Neural progenitor cell (in vitro differentiated cells): Measurements from ENCODE around the gene CHRNA1. TPM values are rescaled to one million over a fixed set of nuclear protein-coding genes. Genes with fewer than 3 reads are reported as not detected.

Experiments used
- DNase-seq: peaks from one replicate; pipeline ENCODE4 v3.0.0-alpha.2; 2016; ENCODE audit warnings: low spot score
- H2AFZ ChIP-seq: fragments of 200-600 bp; sonication (generic); replicated peaks from 2 replicates; pipeline ENCODE4 v1.6.1; 2016; ENCODE audit warnings: antibody characterized with exemption
- H3F3A ChIP-seq: fragments of 200-600 bp; sonication (generic); 2 replicates; pipeline ENCODE4 v1.6.1; 2016; ENCODE audit warnings: antibody characterized with exemption, low read depth
- H3K27ac ChIP-seq: fragments of 200-600 bp; sonication (generic); 2 replicates; pipeline ENCODE4 v1.5.1; 2016; ENCODE audit warnings: mild to moderate bottlenecking
- H3K27me3 ChIP-seq: fragments of 200-600 bp; sonication (generic); 2 replicates; pipeline ENCODE4 v1.6.1; 2016; ENCODE audit warnings: mild to moderate bottlenecking, moderate library complexity
- H3K36me3 ChIP-seq: fragments of 200-600 bp; sonication (generic); 2 replicates; pipeline ENCODE4 v1.5.1; 2016
- H3K4me1 ChIP-seq: fragments of 200-600 bp; sonication (generic); 2 replicates; pipeline ENCODE4 v1.6.1; 2016; ENCODE audit warnings: mixed run types
- H3K4me2 ChIP-seq: fragments of 200-600 bp; sonication (generic); 2 replicates; pipeline ENCODE4 v1.6.1; 2016
- H3K4me3 ChIP-seq: fragments of 200-600 bp; sonication (generic); 2 replicates; pipeline ENCODE4 v1.5.1; 2016
- H3K79me2 ChIP-seq: fragments of 200-600 bp; sonication (generic); 2 replicates; pipeline ENCODE4 v1.6.1; 2016; ENCODE audit warnings: low read depth
- H3K9ac ChIP-seq: fragments of 200-600 bp; sonication (generic); 2 replicates; pipeline ENCODE4 v1.6.1; 2016
- H3K9me3 ChIP-seq: fragments of 200-600 bp; sonication (generic); 2 replicates; pipeline ENCODE4 v1.5.1; 2016; ENCODE audit warnings: low read depth
- H4K20me1 ChIP-seq: fragments of 200-600 bp; sonication (generic); 2 replicates; pipeline ENCODE4 v1.6.1; 2016; ENCODE audit warnings: low read depth
- H3K27ac Mint-ChIP-seq: 3 replicates; pipeline ENCODE4 v1.8.0; 2021; ENCODE audit warnings: mixed read lengths
- H3K27me3 Mint-ChIP-seq: 2 replicates; pipeline ENCODE4 v1.8.0; 2022; ENCODE audit warnings: low read depth, mild to moderate bottlenecking, inconsistent platforms, moderate library complexity, mixed read lengths; ENCODE audit not compliant: insufficient read depth
- H3K36me3 Mint-ChIP-seq: 3 replicates; pipeline ENCODE4 v1.8.0; 2021; ENCODE audit warnings: mixed read lengths
- H3K4me1 Mint-ChIP-seq: 3 replicates; pipeline ENCODE4 v1.8.0; 2021; ENCODE audit warnings: mixed read lengths
- H3K4me3 Mint-ChIP-seq: 3 replicates; pipeline ENCODE4 v1.8.0; 2021; ENCODE audit warnings: mild to moderate bottlenecking, moderate library complexity, mixed read lengths
- H3K9me3 Mint-ChIP-seq: 3 replicates; pipeline ENCODE4 v1.8.0; 2020; ENCODE audit warnings: mixed read lengths
- CTCF ChIP-seq: fragments of 200-600 bp; sonication (generic); IDR thresholded peaks from 2 replicates; pipeline ENCODE4 v1.5.1; 2017; ENCODE audit warnings: antibody characterized with exemption, mild to moderate bottlenecking
- EZH2 ChIP-seq: fragments of 200-600 bp; sonication (generic); IDR thresholded peaks from 2 replicates; pipeline ENCODE4 v1.6.1; 2017; ENCODE audit warnings: antibody characterized with exemption, mild to moderate bottlenecking, moderate library complexity
- EZH2phosphoT487 ChIP-seq: fragments of 200-600 bp; sonication (generic); IDR thresholded peaks from 2 replicates; pipeline ENCODE4 v1.6.1; 2017; ENCODE audit warnings: antibody characterized with exemption
- total RNA-seq: library from RNA; depleted of rRNA; stranded (reverse); fragments of >200 nt; gene quantifications from 2 replicates; pipeline ENCODE4 v1.2.3, GENCODE V29; 2015; ENCODE audit warnings: low replicate concordance

The CHRNA1 gene
- total RNA-seq, 1 donor from 2014 or later: 0.11 TPM

- Histone ChIP-seq H3K4me1 (peaks cover 22% of the 10 kb centered on the region), H3K4me3 (no peak overlapping the region), H3F3A (peaks cover 35% of the 10 kb centered on the region), H2AFZ (no peak overlapping the region), H3K9me3 (no peaks in the 10 kb centered on the region), H3K36me3 (peaks cover 7% of the 10 kb centered on the region), H3K27ac (no peak overlapping the region), H3K79me2 (no peaks in the 10 kb centered on the region), H3K27me3 (no peaks in the 10 kb centered on the region), H4K20me1 (no peaks in the 10 kb centered on the region), H3K9ac (no peak overlapping the region), H3K4me2 (no peak overlapping the region)
- Mint-ChIP-seq H3K27ac (no peak overlapping the region), H3K4me1 (peaks cover 10% of the 10 kb centered on the region), H3K4me3 (no peak overlapping the region), H3K36me3 (peaks cover 34% of the 10 kb centered on the region), H3K9me3 (no peaks in the 10 kb centered on the region), H3K27me3 (peaks cover 2% of the 10 kb centered on the region)
- TF ChIP-seq CTCF (no peak), EZH2phosphoT487 (no peak), EZH2 (no peak)
- no peak for DNase-seq
These were observed 34.5 kb upstream of the CHRNA1 start for GRCh38 chr2:174798801-174799200.

- Histone ChIP-seq H3K27me3 (no peaks in the 10 kb centered on the region), H3K4me2 (no peak overlapping the region), H4K20me1 (no peaks in the 10 kb centered on the region), H3K79me2 (no peaks in the 10 kb centered on the region), H3K4me1 (peaks cover 23% of the 10 kb centered on the region), H2AFZ (no peak overlapping the region), H3K36me3 (peaks cover 7% of the 10 kb centered on the region), H3K4me3 (no peak overlapping the region), H3K9ac (no peak overlapping the region), H3K9me3 (no peaks in the 10 kb centered on the region), H3K27ac (no peak overlapping the region), H3F3A (peaks cover 35% of the 10 kb centered on the region)
- DNase-seq: no peak
- no peaks in the 10 kb centered on the region for H3K9me3 Mint-ChIP-seq
- peaks cover 2% of the 10 kb centered on the region for H3K27me3 Mint-ChIP-seq
- H3K4me3 Mint-ChIP-seq: no peak overlapping the region
- no peak overlapping the region for H3K27ac Mint-ChIP-seq
- H3K4me1 Mint-ChIP-seq: peaks cover 10% of the 10 kb centered on the region
- TF ChIP-seq CTCF (no peak), EZH2 (no peak)
- peaks cover 34% of the 10 kb centered on the region for H3K36me3 Mint-ChIP-seq
These were observed 33.6 kb upstream of the CHRNA1 start for GRCh38 chr2:174797781-174798276.

GRCh38 chr2:174796319-174796771 lies 32.1 kb upstream of the CHRNA1 start:
- no peak overlapping the region for H3K27ac Mint-ChIP-seq
- peak overlapping the region; percentile 64 for H3K4me2 ChIP-seq

More at GRCh38 chr2:174796319-174796771, 32.1 kb upstream of the CHRNA1 start:
- no peak overlapping the region for H2AFZ ChIP-seq
- no peaks in the 10 kb centered on the region for H4K20me1 ChIP-seq
- peak overlapping the region; percentile 78 for H3K27ac ChIP-seq
- no peaks in the 10 kb centered on the region for H3K27me3 ChIP-seq
- Mint-ChIP-seq H3K9me3 (no peaks in the 10 kb centered on the region), H3K27me3 (peaks cover 2% of the 10 kb centered on the region), H3K4me3 (no peak overlapping the region), H3K4me1 (peaks cover 10% of the 10 kb centered on the region), H3K36me3 (peaks cover 26% of the 10 kb centered on the region)
- TF ChIP-seq EZH2phosphoT487 (peak; percentile 50), EZH2 (no peak), CTCF (no peak)
- peaks cover 35% of the 10 kb centered on the region for H3F3A ChIP-seq
- peaks cover 38% of the 10 kb centered on the region for H3K4me1 ChIP-seq
- DNase-seq: peak; percentile 91
- no peaks in the 10 kb centered on the region for H3K79me2 ChIP-seq
- no peak overlapping the region for H3K4me3 ChIP-seq
- H3K36me3 ChIP-seq: peaks cover 7% of the 10 kb centered on the region
- H3K9ac ChIP-seq: no peak overlapping the region
- H3K9me3 ChIP-seq: no peaks in the 10 kb centered on the region
